Upper lobe of left lung (tissue), 4 donors: ENCODE results near the gene ADGRL3.
"Not testable (repeated sequence)": the region's sequence is repeated elsewhere in the genome, so short reads cannot be mapped to it uniquely, and the experiment has no call there.

Source experiments
- EP300 ChIP-seq, 4 donors: sonication (generic); formaldehyde crosslinking; IDR thresholded peaks; one replicate each; pipeline ENCODE4 v1.5.1; 2017; ENCODE audit warnings: antibody characterized with exemption in 4 of 4, control low read depth in 2 of 4
- POLR2A ChIP-seq, 4 donors: fragments of 450-650 bp; IDR thresholded peaks; one replicate each; pipeline ENCODE4 v1.5.1; 2016 to 2017; ENCODE audit warnings: antibody characterized with exemption in 4 of 4, mild to moderate bottlenecking in 2 of 4
- POLR2AphosphoS5 ChIP-seq, 2 donors: sonication (generic); formaldehyde crosslinking; IDR thresholded peaks; one replicate each; pipeline ENCODE4 v1.5.1; 2017; ENCODE audit warnings: antibody characterized with exemption in 2 of 2
- TF ChIP-seq, protein P1 (sequence below), 6 experiments: fragments of 450-650 bp in 4 of 6; fragments of 200-600 bp in 2 of 6; sonication (generic) in 2 of 6; IDR thresholded peaks; one replicate each; pipeline ENCODE4 v1.5.1; 2016 to 2019; ENCODE audit warnings: antibody characterized with exemption in 6 of 6

DNA sequence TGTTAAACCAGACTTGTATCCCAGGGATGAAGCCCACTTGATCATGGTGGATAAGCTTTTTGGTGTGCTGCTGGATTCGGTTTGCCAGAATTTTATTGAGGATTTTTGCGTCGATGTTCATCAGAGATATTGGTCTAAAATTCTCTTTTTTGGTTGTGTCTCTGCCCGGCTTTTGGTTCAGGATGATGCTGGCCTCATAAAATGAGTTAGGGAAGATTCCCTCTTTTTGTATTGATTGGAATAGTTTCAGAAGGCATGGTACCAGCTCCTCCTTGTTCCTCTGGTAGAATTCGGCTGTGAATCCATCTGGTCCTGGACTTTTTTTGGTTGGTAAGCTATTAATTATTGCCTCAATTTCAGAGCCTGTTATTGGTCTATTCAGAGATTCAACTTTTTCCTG lies 556.8 kb downstream of the ADGRL3 start:
- TF ChIP-seq, protein P1, sequence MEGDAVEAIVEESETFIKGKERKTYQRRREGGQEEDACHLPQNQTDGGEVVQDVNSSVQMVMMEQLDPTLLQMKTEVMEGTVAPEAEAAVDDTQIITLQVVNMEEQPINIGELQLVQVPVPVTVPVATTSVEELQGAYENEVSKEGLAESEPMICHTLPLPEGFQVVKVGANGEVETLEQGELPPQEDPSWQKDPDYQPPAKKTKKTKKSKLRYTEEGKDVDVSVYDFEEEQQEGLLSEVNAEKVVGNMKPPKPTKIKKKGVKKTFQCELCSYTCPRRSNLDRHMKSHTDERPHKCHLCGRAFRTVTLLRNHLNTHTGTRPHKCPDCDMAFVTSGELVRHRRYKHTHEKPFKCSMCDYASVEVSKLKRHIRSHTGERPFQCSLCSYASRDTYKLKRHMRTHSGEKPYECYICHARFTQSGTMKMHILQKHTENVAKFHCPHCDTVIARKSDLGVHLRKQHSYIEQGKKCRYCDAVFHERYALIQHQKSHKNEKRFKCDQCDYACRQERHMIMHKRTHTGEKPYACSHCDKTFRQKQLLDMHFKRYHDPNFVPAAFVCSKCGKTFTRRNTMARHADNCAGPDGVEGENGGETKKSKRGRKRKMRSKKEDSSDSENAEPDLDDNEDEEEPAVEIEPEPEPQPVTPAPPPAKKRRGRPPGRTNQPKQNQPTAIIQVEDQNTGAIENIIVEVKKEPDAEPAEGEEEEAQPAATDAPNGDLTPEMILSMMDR (IDR thresholded peaks at IDR 0.05) = not testable (repeated sequence)
- TF ChIP-seq POLR2A, POLR2AphosphoS5, EP300 (IDR thresholded peaks at IDR 0.05): not testable (repeated sequence)
